Endodermal cell (in vitro differentiated cells): ENCODE measurements around the gene TJAP1. TPM values are rescaled to one million over a fixed set of nuclear protein-coding genes. Genes with fewer than 3 reads are reported as not detected.
A peak's percentile ranks its signal among the peaks of the same experiment; 100 is the strongest.

Source experiments
- DNase-seq: peaks from one replicate; pipeline ENCODE4 v3.0.0-alpha.2; 2017
- H3K27ac ChIP-seq: 2 replicates; pipeline ENCODE4 v1.5.1; 2013; ENCODE audit warnings: mild to moderate bottlenecking, low read depth, low read length, moderate library complexity
- H3K27me3 ChIP-seq: 2 replicates; pipeline ENCODE4 v1.6.1; 2013; ENCODE audit warnings: mild to moderate bottlenecking, low read length, moderate library complexity; ENCODE audit not compliant: insufficient read depth, control insufficient read depth, poor library complexity, severe bottlenecking
- H3K36me3 ChIP-seq: 2 replicates; pipeline ENCODE4 v1.7.0; 2013; ENCODE audit warnings: mild to moderate bottlenecking, low read length, moderate library complexity; ENCODE audit not compliant: control insufficient read depth, insufficient read depth
- H3K4me1 ChIP-seq: one replicate; pipeline ENCODE4 v1.7.0; 2013; ENCODE audit warnings: low read length; ENCODE audit not compliant: control insufficient read depth, insufficient read depth
- H3K4me3 ChIP-seq: 2 replicates; pipeline ENCODE4 v1.5.1; 2013; ENCODE audit warnings: mild to moderate bottlenecking, low read length, moderate library complexity
- H3K9ac ChIP-seq: 2 replicates; pipeline ENCODE4 v1.6.1; 2013; ENCODE audit warnings: mild to moderate bottlenecking, low read length, moderate library complexity; ENCODE audit not compliant: poor library complexity, severe bottlenecking; ENCODE audit errors: extremely low read depth
- H3K9me3 ChIP-seq: 2 replicates; pipeline ENCODE4 v1.6.1; 2013; ENCODE audit warnings: mild to moderate bottlenecking, low read length, moderate library complexity; ENCODE audit not compliant: control insufficient read depth
- H3K27ac Mint-ChIP-seq: 2 replicates; pipeline ENCODE4 v1.8.0; 2020; ENCODE audit warnings: mixed read lengths
- H3K27me3 Mint-ChIP-seq: 2 replicates; pipeline ENCODE4 v1.8.0; 2021; ENCODE audit warnings: mild to moderate bottlenecking, mixed read lengths; ENCODE audit not compliant: insufficient read depth
- H3K36me3 Mint-ChIP-seq: 2 replicates; pipeline ENCODE4 v1.8.0; 2020; ENCODE audit warnings: low read depth, mixed read lengths
- H3K4me1 Mint-ChIP-seq: 2 replicates; pipeline ENCODE4 v1.8.0; 2020; ENCODE audit warnings: mixed read lengths
- H3K4me3 Mint-ChIP-seq: 2 replicates; pipeline ENCODE4 v1.8.0; 2020; ENCODE audit warnings: mild to moderate bottlenecking, moderate library complexity, mixed read lengths
- H3K9me3 Mint-ChIP-seq: 2 replicates; pipeline ENCODE4 v1.8.0; 2020; ENCODE audit warnings: mild to moderate bottlenecking, mixed read lengths
- CTCF ChIP-seq: fragments of 200-600 bp; sonication (generic); conservative IDR thresholded peaks from 2 replicates; pipeline ENCODE4 v1.5.0; 2021; ENCODE audit warnings: antibody characterized with exemption, mild to moderate bottlenecking
- WGBS, 2 experiments: methylation state at CpG; one replicate each; pipeline versions ENCODE4 v1.1.5 to v1.1.7; 2013; ENCODE audit warnings: missing lambda C conversion rate in 2 of 2, mixed read lengths in 1 of 2; ENCODE audit not compliant: insufficient coverage in 1 of 2, insufficient read length in 1 of 2; 5-methylcytosine and 5-hydroxymethylcytosine counted together
- total RNA-seq, 2 donors: library from RNA; stranded (reverse); fragmentation: NEBNext Ultra II Directional in 1 of 2; extraction: Animal tissue kit (Norgen Biotek cat#: 25700) in 1 of 2; gene quantifications; 2 replicates in 1 of 2; 3 replicates in 1 of 2; pipeline ENCODE4 v1.2.1, GENCODE V29; 2021

TJAP1 gene
- total RNA-seq, 2 donors from 2014 or later, result 44.3 to 50.2 TPM

GRCh38 chr6:43434943-43435342, 42.4 kb upstream of the TJAP1 start:
- Mint-ChIP-seq H3K9me3 (no peaks in the 10 kb centered on the region), H3K36me3 (peaks cover 29% of the 10 kb centered on the region), H3K27me3 (no peaks in the 10 kb centered on the region), H3K27ac (no peak overlapping the region), H3K4me3 (no peak overlapping the region), H3K4me1 (no peaks in the 10 kb centered on the region)
- no peak for DNase-seq
- Histone ChIP-seq H3K27ac (no peak overlapping the region), H3K36me3 (peaks cover 19% of the 10 kb centered on the region), H3K4me1 (no peaks in the 10 kb centered on the region), H3K4me3 (no peak overlapping the region), H3K9me3 (no peaks in the 10 kb centered on the region), H3K9ac (no peak overlapping the region), H3K27me3 (no peaks in the 10 kb centered on the region)
- WGBS, 2 experiments, result 73 to 98% methylated on average over 3 to 4 of the region's 4 CpGs
- no peak for TF ChIP-seq CTCF

- no peak for TF ChIP-seq CTCF
- H3K27me3 Mint-ChIP-seq, result no peaks in the 10 kb centered on the region
Observed at GRCh38 chr6:43435682-43436437, 41.5 kb upstream of the TJAP1 start.

GRCh38 chr6:43436577-43437282, 40.6 kb upstream of the TJAP1 start:
- peak overlapping the region; percentile 70 for H3K27ac Mint-ChIP-seq
- WGBS, 2 experiments, result 83 to 93% methylated on average over 3 to 5 of the region's 5 CpGs
- H3K9me3 Mint-ChIP-seq, result no peaks in the 10 kb centered on the region
- Histone ChIP-seq H3K9me3 (no peaks in the 10 kb centered on the region), H3K27ac (no peak overlapping the region), H3K4me3 (no peak overlapping the region), H3K4me1 (no peaks in the 10 kb centered on the region), H3K36me3 (peaks cover 24% of the 10 kb centered on the region), H3K9ac (no peak overlapping the region), H3K27me3 (no peaks in the 10 kb centered on the region)
- H3K4me3 Mint-ChIP-seq, result no peak overlapping the region
- no peak for TF ChIP-seq CTCF
- H3K36me3 Mint-ChIP-seq, result peaks cover 31% of the 10 kb centered on the region
- no peaks in the 10 kb centered on the region for H3K27me3 Mint-ChIP-seq
- no peak for DNase-seq
- H3K4me1 Mint-ChIP-seq, result no peaks in the 10 kb centered on the region

More at GRCh38 chr6:43435682-43436437, 41.5 kb upstream of the TJAP1 start:
- Histone ChIP-seq H3K9me3 (no peaks in the 10 kb centered on the region), H3K4me1 (no peaks in the 10 kb centered on the region), H3K9ac (no peak overlapping the region), H3K27me3 (no peaks in the 10 kb centered on the region), H3K36me3 (peaks cover 24% of the 10 kb centered on the region), H3K27ac (no peak overlapping the region), H3K4me3 (no peak overlapping the region)
- DNase-seq, result no peak
- Mint-ChIP-seq H3K4me1 (no peaks in the 10 kb centered on the region), H3K36me3 (peaks cover 31% of the 10 kb centered on the region), H3K4me3 (no peak overlapping the region), H3K9me3 (no peaks in the 10 kb centered on the region), H3K27ac (peak overlapping the region; percentile 55)
- 95% methylated on average over 6 to 9 of the region's 9 CpGs for WGBS, 2 experiments
